KOPT-K1 (cell line): ENCODE measurements around the gene NUDT13.
"Not testable (repeated sequence)": the region's sequence is repeated elsewhere in the genome, so short reads cannot be mapped to it uniquely, and the experiment has no call there.

Source experiments
- H3K27ac ChIP-seq: fragments of 200-600 bp; sonication (generic); 2 replicates; pipeline ENCODE4 v1.5.1; 2016; ENCODE audit warnings: antibody characterized with exemption, mild to moderate bottlenecking, low read depth, low read length; ENCODE audit not compliant: poor library complexity, severe bottlenecking
- H3K36me3 ChIP-seq: fragments of 200-600 bp; sonication (generic); 2 replicates; pipeline ENCODE4 v1.5.1; 2017; ENCODE audit warnings: antibody characterized with exemption, mild to moderate bottlenecking, low read length, moderate library complexity; ENCODE audit not compliant: insufficient read depth
- H3K9me3 ChIP-seq: fragments of 200-600 bp; sonication (generic); 2 replicates; pipeline ENCODE4 v1.5.1; 2017; ENCODE audit warnings: antibody characterized with exemption, low read length, mild to moderate bottlenecking; ENCODE audit not compliant: insufficient read depth, poor library complexity, severe bottlenecking

The NUDT13 gene

GRCh38 chr10:73131301-73131700, 21.0 kb downstream of the NUDT13 start:
- no peaks in the 10 kb centered on the region for H3K9me3 ChIP-seq
- H3K36me3 ChIP-seq = peaks cover 86% of the 10 kb centered on the region
- H3K27ac ChIP-seq = no peak overlapping the region

- H3K36me3 ChIP-seq = peaks cover 89% of the 10 kb centered on the region
- H3K27ac ChIP-seq = no peak overlapping the region
- H3K9me3 ChIP-seq = no peaks in the 10 kb centered on the region
These were observed 21.8 kb downstream of the NUDT13 start for GRCh38 chr10:73131913-73132686.

DNA sequence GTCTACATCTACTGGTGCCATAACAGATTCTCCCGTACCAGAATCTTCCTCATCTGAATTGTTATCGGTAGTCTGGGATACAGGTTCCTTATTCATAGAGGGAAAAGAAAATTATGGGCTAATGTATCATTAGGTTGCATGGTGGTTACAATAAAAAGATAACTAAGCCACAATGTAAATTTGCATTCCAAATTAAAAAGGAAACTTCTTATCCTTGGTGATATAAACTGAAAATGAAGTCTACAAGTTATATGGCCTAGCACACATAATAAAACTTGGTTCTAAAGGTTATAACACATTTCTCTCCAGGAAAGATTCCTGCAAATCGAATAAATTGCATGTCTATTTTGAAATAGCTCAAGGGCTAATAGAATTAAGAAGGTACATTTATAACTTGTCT, 24.5 kb downstream of the NUDT13 start:
- Histone ChIP-seq H3K36me3 (peaks cover 95% of the 10 kb centered on the region), H3K9me3 (no peaks in the 10 kb centered on the region), H3K27ac (no peak overlapping the region)

- Histone ChIP-seq H3K36me3 (peaks cover 97% of the 10 kb centered on the region), H3K27ac (no peak overlapping the region), H3K9me3 (no peaks in the 10 kb centered on the region)
These were observed 26.4 kb downstream of the NUDT13 start for GRCh38 chr10:73136627-73137026.

GRCh38 chr10:73139251-73139650, 29.0 kb downstream of the NUDT13 start:
- Histone ChIP-seq H3K9me3 (no peaks in the 10 kb centered on the region), H3K27ac (no peak overlapping the region), H3K36me3 (peaks cover 95% of the 10 kb centered on the region)

DNA sequence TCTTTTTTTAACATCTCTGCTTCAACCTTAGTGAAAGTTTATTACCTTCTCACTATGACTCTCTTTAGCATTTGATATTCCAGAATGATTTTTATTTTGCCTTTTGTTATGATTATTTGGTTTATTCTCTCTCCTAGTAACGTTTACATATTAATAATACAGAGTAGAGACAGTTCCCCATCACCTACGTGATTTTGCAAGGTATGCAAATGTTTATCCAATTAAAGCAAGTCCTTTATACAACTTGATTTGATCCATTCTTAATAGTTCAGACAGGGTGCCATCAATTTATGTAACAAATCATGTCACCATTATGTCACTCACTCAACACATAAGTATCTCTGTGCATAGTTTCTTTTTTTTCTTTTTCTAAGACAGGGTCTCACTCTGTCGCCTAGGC, 31.3 kb downstream of the NUDT13 start:
- H3K9me3 ChIP-seq = no peaks in the 10 kb centered on the region
- peaks cover 94% of the 10 kb centered on the region for H3K36me3 ChIP-seq
- no peak overlapping the region for H3K27ac ChIP-seq

GRCh38 chr10:73150633-73151413, 40.6 kb downstream of the NUDT13 start:
- peaks cover 86% of the 10 kb centered on the region for H3K36me3 ChIP-seq
- H3K9me3 ChIP-seq, H3K27ac ChIP-seq: not testable (repeated sequence)

GRCh38 chr10:73152009-73152408, 41.8 kb downstream of the NUDT13 start:
- Histone ChIP-seq H3K36me3 (peaks cover 86% of the 10 kb centered on the region), H3K9me3 (peaks cover 5% of the 10 kb centered on the region), H3K27ac (no peak overlapping the region)

- Histone ChIP-seq H3K27ac (no peak overlapping the region), H3K36me3 (peaks cover 84% of the 10 kb centered on the region), H3K9me3 (peaks cover 5% of the 10 kb centered on the region)
These were observed 45.8 kb downstream of the NUDT13 start for GRCh38 chr10:73156054-73156453.

DNA sequence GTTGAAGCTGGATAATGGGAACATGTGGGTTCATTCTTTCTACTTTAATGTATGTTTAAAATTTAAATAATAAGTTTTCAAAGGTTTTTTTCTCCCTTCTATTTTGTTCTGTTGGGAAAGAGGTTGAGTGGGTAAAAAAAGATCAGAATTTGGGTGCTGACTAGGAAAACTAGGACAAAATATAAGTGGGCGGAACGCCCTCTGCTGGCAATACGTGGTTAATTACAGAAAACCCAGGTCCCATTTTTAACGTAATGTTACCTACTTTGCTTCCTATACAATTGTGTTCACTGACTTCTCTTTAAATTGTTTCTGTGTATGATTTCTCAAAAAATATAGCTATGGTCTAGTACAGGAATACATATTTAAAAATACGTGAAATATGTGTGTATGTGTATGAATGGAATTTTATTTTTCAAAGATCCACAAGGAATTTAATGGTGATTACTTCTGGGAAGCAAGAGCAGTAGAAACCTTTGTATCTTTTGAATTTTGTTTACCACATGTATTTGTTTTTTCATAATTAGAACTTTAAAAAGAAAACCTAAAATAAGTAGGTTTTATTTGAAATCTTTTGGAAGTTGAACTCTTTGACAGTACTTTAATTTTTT, 48.9 kb downstream of the NUDT13 start:
- Histone ChIP-seq H3K36me3 (peaks cover 83% of the 10 kb centered on the region), H3K9me3 (no peaks in the 10 kb centered on the region), H3K27ac (no peak overlapping the region)

GRCh38 chr10:73161079-73161478, 50.8 kb downstream of the NUDT13 start:
- Histone ChIP-seq H3K9me3 (no peaks in the 10 kb centered on the region), H3K36me3 (peaks cover 69% of the 10 kb centered on the region), H3K27ac (no peak overlapping the region)

- Histone ChIP-seq H3K27ac (no peak overlapping the region), H3K9me3 (no peaks in the 10 kb centered on the region), H3K36me3 (peaks cover 63% of the 10 kb centered on the region)
These were observed 51.4 kb downstream of the NUDT13 start for GRCh38 chr10:73161662-73162061.

DNA sequence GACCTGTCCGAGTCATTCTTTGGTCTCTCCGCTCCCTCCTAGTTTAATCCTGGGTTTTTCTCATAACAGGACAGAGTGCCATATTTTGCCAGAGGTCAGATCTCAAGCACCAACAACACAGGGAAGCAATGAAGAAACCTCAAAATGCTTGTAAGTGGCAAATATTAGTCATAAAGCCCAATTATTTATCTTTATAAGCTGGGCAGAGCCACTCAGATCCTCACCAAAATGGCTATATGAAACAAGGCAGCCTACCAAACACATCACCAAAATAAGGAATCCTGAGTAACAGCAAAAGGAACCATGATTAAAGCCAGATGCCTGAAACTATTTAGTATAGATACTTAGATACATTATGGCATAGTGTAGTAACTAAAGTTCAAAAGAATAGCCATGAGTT, 52.8 kb downstream of the NUDT13 start:
- Histone ChIP-seq H3K27ac (no peak overlapping the region), H3K36me3 (peaks cover 51% of the 10 kb centered on the region), H3K9me3 (no peaks in the 10 kb centered on the region)

- H3K27ac ChIP-seq = peak overlapping the region; percentile 71
- peaks cover 24% of the 10 kb centered on the region for H3K36me3 ChIP-seq
- H3K9me3 ChIP-seq = no peaks in the 10 kb centered on the region
These were observed 56.7 kb downstream of the NUDT13 start for GRCh38 chr10:73166972-73167371.

- peaks cover 20% of the 10 kb centered on the region for H3K36me3 ChIP-seq
- peak overlapping the region; percentile 71 for H3K27ac ChIP-seq
- H3K9me3 ChIP-seq = no peaks in the 10 kb centered on the region
These were observed 57.2 kb downstream of the NUDT13 start for GRCh38 chr10:73167458-73167782.
